ENCODE data around the gene IMPG2.

IMPG2 gene

GRCh38 chr3:101230618-101231017 lies 89.8 kb downstream of the IMPG2 start:
- no peak for DNase-seq

- no peak for DNase-seq
These were observed 90.7 kb downstream of the IMPG2 start for GRCh38 chr3:101229681-101230080.

- DNase-seq = no peak
These were observed 91.9 kb downstream of the IMPG2 start for GRCh38 chr3:101228441-101228840.

DNA sequence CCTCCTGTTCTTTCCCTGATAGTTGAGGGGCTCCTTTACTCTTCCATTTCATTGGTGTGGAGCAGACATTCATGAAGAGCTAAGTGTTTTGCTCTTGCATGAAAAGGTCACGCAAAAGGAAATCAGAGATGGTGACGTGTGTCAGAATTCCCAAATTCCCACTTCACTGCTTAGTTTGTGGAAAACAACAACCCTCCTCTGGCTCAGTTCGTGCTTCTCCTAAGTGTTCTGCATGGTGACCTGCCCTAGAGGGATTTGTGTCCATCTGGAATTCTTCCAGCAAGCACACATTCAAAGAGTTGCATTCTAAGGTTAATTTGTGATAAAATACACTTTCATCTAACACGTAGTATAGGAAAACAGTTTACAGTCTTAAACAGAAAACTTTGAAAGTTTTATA lies 95.6 kb downstream of the IMPG2 start:
- no peak for DNase-seq

DNA sequence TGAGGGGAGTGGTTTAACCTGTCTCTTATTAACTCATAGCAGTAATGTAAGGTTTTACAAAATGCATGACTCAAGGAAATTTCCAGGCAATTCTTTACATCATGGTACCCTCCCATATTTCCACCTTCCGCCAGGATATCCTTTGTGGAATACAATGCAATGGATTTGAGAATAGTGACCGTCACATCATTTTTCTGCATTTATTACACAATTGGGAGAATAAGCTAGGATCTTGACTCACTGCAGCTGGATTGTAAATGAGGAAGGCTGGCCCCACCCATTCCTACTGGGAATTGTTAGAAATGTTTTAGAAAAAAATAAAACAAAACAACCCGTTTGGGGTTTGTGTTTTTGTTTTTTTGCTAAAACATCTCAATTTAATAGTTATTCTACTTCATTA lies 97.4 kb downstream of the IMPG2 start:
- DNase-seq = no peak

DNA sequence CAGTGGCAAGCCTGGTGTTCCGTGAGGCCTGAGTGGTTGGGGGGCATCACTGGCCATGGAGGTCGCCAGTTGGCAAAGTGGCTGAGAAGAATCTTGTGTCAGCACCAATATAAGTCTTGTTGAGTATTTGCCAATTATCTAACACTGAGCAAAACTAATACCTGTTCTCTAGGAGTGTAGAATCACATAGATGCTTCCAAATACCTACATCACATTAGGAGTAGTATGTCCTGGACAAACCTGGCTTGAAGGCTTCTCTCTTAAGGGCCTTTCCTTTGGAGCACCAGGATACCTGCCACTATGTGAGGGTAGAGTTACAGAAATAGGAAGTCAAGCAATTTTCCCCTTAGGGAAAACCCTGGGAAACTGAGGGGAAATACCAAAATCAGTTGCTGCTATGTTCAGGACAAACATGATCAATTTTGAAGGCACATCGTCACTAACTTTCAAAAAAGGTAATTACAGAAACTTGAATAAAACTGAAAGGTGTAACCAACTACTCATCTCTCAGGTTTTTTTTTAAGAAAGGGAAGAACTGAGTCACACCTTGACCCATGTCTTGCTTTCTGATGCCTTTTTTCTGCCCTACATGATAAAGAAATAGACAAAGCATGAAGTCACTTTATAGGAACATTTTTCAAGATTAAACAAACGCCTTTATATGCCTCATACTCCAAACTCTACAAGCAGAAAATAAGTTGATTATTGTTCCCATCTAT lies 100.4 kb downstream of the IMPG2 start:
- no peak for DNase-seq

GRCh38 chr3:101217472-101218245 lies 102.7 kb downstream of the IMPG2 start:
- no peak for DNase-seq

GRCh38 chr3:101216710-101217465 lies 103.5 kb downstream of the IMPG2 start:
- DNase-seq = no peak

DNA sequence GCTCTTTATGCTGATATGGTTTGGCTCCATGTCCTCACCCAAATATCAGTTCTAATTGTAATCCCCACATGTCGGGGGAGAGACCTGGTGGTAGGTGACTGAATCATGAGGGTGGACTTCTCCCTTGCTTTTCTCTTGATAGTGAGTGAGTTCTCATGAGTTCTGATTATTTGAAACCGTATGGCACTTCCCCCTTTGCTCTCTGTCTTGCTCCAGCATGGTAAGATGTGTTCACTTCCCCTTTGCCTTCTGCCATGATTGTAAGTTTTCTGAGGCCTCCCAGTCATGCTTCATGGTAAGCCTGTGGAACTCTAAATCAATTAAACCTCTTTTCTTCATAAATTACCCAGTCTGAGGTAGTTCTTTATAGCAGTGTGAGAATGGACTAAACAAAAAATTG lies 107.6 kb downstream of the IMPG2 start:
- DNase-seq = no peak

DNA sequence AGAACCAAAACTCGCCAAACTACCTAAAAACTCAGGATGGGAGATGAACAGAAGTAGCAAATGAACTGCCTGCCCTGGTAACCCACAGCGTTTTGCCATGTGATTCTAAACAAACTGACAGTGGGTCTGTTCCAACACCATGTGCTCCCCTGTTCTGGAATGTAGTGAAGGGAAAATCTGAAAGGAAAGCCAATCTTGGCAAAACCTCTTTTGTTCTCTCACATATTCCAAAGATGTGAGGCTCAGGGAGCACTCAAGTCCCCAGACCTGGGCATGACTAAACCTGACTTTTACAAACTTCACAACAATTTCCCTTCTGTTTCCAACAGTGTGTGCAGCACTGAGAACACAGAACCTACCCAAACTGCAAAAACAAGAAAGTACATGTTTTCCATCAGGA lies 116.1 kb downstream of the IMPG2 start:
- no peak for DNase-seq

GRCh38 chr3:101203411-101203810 lies 117.0 kb downstream of the IMPG2 start:
- DNase-seq = no peak

DNA sequence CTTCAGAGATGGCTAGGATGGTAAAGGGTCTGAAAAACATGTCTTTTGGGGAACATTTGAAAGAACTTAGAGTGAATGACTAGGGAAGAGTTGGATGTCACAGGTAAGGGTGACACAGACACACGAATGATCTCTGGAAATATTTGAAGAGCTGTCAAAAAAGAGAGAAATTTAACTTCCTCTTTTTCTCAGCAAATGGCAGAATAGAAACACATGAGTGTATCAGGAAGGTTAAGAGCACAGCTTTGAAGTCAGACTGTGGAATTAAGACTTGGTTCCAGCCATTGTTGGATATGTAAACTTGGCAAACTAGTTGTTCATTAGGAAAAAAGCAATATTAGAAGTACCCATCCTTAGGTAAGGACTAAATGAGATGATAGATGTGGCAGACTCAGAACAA lies 117.7 kb downstream of the IMPG2 start:
- no peak for DNase-seq

DNA sequence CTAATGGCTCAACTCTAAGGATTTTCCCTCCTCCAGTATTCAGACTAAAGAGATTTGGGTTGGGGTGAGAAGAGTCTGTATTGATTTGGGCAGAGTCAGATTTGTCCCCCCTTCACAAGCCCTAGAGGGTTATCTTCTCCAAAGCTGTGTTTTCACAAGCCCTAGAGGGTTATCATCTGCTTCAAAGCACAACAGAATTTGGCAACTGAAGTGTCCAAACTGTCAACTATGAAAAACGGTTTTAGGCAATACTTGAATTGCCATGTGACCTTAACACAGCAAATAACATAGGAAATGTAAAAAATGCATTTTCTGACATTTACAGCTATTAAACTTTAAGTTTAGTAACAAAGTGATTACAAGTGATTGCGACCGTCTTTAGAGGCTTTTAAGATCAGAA lies 119.9 kb downstream of the IMPG2 start:
- no peak for DNase-seq

DNA sequence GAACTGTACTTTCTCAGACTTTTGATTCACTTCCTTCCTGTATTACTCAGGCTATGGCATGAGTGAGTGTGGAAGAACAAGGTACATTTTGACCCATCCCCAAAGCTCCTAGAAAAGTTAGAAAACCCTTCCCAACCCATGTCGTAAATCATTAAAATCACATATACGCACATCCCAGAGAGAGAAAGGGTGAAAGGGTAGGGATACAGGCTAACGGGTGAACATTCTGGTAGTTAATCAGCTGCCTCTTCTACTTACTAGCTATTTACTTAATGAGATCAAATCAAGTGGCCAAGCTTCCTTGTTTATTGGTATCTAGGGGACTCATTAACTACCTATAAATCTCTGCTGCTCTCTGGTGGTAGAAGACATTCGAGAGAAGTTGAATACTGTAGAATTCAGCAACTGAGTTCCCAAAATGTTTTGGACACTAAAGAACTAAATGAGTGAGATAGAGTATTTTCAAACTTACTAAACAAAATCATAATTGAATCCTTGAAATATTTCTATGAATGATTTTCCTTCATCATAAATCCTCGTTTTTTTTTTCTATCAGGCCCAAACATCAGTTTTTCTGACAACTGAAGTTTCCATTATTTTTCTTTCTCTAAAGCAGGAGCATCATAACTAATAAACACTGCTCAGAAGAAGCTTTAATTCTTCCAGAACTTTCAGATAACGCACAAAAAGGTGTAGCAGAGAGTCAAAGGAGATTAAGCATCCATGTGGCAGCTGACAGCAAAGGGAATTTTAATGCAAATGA lies 124.2 kb downstream of the IMPG2 start:
- no peak for DNase-seq

GRCh38 chr3:101194392-101194791 lies 126.0 kb downstream of the IMPG2 start:
- DNase-seq = no peak

DNA sequence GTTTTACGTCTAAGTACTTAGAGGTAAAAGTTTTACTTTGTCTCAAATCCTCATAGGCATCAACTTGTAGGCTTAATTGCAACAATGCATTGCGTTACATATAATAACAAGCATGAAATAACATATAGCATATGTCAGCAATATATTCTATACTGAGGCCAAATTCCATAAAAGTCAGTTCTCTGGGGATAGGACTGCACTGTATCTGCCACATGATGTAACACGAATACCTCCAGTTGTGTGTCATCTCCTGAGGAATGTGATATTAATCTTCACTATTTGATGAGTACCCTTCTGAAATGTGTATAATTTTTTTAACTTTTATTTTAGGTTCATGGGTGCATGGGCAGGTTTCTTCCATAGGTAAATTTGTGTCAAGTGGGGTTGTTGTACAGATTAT lies 126.4 kb downstream of the IMPG2 start:
- DNase-seq = no peak

GRCh38 chr3:101189796-101190195 lies 130.6 kb downstream of the IMPG2 start:
- DNase-seq = no peak

DNA sequence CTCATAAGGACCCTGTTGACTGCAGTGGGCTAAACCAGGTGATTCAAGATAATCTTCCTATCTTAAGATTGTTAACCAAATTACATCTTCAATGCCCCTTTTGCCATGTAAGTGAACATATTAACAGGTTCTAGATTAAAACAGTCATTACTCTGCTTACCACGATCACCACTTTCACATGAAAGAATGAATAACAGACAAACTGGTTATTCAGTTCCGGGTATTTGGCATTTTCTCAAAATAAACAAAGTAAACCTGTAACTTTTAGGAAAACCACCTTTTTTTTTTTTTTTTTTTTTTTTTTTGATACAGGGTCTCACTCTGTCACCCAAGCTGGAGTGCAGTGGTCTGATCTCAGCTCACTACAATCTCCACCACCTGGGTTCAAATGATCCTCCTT lies 131.2 kb downstream of the IMPG2 start:
- no peak for DNase-seq

DNA sequence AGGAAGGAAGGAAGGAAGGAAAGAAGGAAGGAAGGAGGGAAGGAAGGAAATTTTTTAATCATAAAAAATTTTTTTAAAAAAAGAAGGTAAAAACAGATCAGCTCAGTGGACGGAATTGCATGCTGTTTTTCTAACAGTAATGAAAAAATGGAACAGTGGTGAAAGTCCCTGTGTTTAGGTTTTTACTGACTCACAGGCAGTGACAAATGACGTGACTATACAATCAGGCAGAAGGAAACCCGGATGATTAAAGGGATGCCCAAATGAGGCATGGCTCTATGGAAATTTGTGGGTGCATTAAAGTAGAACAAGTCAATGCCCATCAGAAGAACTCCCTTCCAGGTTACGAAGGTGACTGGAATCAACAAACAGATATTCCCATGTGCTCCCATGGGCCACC lies 135.0 kb downstream of the IMPG2 start:
- DNase-seq = no peak

DNA sequence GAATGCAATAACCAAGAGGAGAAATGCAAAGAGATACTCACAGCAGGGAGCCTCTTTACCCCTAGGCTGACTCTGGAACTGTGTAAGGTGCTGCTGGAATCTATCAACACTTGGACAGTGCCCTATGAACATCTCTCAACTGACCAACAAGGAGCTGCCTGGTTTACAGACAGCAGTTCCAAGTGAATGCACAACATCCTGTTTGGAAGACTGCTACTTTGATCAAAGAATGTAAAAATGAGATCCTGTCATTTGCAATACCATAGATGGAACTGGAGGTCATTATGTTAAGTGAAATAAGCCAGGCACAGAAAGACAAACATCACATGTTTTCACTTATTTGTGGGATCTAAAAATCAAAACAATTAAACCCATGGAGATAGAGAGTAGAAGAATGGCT lies 136.3 kb downstream of the IMPG2 start:
- DNase-seq = no peak

DNA sequence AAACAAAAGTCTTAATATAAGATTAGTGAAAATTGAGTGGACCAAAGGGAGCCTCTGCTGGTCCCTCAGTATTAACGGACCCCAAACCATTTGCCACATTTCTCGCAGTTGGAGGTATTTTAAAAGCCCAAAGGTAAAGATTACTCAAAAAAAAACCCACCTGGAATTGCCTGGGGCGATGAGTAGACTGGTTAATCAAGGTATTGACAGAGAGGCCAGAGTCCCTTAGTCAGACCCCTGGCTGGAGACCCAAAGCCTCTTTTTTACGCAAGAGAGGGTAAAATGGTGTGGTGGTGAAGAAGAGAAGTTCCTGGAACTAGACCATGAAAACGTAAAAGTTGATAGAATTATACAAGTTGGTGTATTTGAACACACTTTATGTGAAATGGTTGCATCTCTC lies 137.2 kb downstream of the IMPG2 start:
- DNase-seq = no peak

DNA sequence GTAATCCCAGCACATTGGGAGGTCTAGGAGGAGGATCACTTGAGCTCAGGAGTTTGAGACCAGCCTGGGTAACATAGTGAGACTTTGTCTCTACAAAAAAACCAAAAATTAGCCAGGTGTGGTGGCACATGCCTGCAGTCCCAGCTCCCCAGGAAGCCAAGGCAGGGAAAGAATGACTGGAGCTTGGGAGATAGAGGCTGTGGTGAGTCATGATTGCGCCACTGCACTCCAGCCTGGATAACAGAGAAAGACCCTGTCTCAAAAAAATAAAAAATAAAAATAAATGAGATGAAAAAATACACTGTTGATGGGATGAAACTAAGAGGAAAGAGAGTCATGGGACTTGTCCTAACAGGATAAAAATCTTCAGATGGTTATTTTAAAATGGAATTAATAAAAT lies 137.6 kb downstream of the IMPG2 start:
- DNase-seq = no peak

DNA sequence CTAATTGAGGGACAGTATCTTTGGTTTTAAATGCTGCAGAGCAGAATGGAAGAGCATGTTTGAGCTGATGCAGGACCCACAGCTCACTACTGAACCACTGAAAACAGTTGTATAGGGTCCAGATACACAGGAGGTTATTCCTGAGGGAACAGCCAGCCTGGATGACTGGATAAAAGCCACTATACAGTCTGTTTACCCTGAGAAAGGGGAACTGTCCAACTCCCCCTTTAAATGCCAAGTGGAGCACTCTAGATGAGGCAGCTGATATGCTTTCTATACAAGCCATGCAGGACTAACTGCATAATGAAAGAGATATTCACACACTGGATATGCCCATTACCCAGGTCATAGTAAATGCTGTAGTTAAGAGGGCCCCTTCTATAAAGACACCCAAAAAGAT lies 138.6 kb downstream of the IMPG2 start:
- no peak for DNase-seq
